ENCODE results near the gene EPN2. TPM values are rescaled to one million over a fixed set of nuclear protein-coding genes. Genes with fewer than 3 reads are reported as not detected.

The EPN2 gene
- total RNA-seq, 2 experiments from 2014 or later: 3.2 to 4.6 TPM

- H3K4me1 Mint-ChIP-seq (ENCODE audit: low read depth): peaks cover 4% of the 10 kb centered on the region
- H3K4me3 Mint-ChIP-seq: no peak overlapping the region
- intact Hi-C loops (cut with micrococcal nuclease): no loop called here
- no peak for TF ChIP-seq CTCF (IDR thresholded peaks at IDR 0.05)
- H3K27ac Mint-ChIP-seq: no peak overlapping the region
- peaks cover 5% of the 10 kb centered on the region for H3K27me3 Mint-ChIP-seq
- no peaks in the 10 kb centered on the region for H3K36me3 Mint-ChIP-seq (ENCODE audit: low read depth)
- ChIA-PET POLR2A (no interaction called here), CTCF (no interaction called here)
- ATAC-seq (no peak), DNase-seq (no peak)
- no peaks in the 10 kb centered on the region for H3K9me3 Mint-ChIP-seq
Measured at GRCh38 chr17:19239544-19239943, 2.4 kb downstream of the EPN2 start.

GRCh38 chr17:19242323-19242722, 5.2 kb downstream of the EPN2 start:
- Mint-ChIP-seq H3K4me3 (no peak overlapping the region), H3K27me3 (peaks cover 3% of the 10 kb centered on the region), H3K9me3 (no peaks in the 10 kb centered on the region), H3K27ac (no peak overlapping the region), H3K4me1 (ENCODE audit: low read depth) (peaks cover 4% of the 10 kb centered on the region), H3K36me3 (ENCODE audit: low read depth) (no peaks in the 10 kb centered on the region)
- DNase-seq: no peak
- ChIA-PET CTCF (no interaction called here), POLR2A (no interaction called here)
- intact Hi-C loops (cut with micrococcal nuclease): no loop called here
- TF ChIP-seq CTCF (IDR thresholded peaks at IDR 0.05): no peak
- no peak for ATAC-seq

GRCh38 chr17:19242926-19243325, 5.8 kb downstream of the EPN2 start:
- Mint-ChIP-seq H3K4me1 (ENCODE audit: low read depth) (peaks cover 4% of the 10 kb centered on the region), H3K36me3 (ENCODE audit: low read depth) (no peaks in the 10 kb centered on the region), H3K4me3 (no peak overlapping the region), H3K27me3 (peaks cover 3% of the 10 kb centered on the region), H3K9me3 (no peaks in the 10 kb centered on the region), H3K27ac (no peak overlapping the region)
- intact Hi-C loops (cut with micrococcal nuclease): no loop called here
- no peak for TF ChIP-seq CTCF (IDR thresholded peaks at IDR 0.05)
- CTCF ChIA-PET: no interaction called here
- DNase-seq (no peak), ATAC-seq (no peak)
- POLR2A ChIA-PET: no interaction called here

- H3K36me3 Mint-ChIP-seq (ENCODE audit: low read depth): no peaks in the 10 kb centered on the region
- no peak for TF ChIP-seq CTCF (IDR thresholded peaks at IDR 0.05)
- CTCF ChIA-PET: no interaction called here
- H3K4me3 Mint-ChIP-seq: no peak overlapping the region
- H3K9me3 Mint-ChIP-seq: no peaks in the 10 kb centered on the region
- peaks cover 3% of the 10 kb centered on the region for H3K27me3 Mint-ChIP-seq
- ATAC-seq: no peak
- no peaks in the 10 kb centered on the region for H3K4me1 Mint-ChIP-seq (ENCODE audit: low read depth)
- intact Hi-C loops (cut with micrococcal nuclease): no loop called here
- H3K27ac Mint-ChIP-seq: no peak overlapping the region
- POLR2A ChIA-PET: no interaction called here
- DNase-seq: no peak
Measured at GRCh38 chr17:19243838-19244237, 6.7 kb downstream of the EPN2 start.

GRCh38 chr17:19244357-19244756, 7.2 kb downstream of the EPN2 start:
- CTCF ChIA-PET: interaction anchor here (0.9 kb wide), 1 partner anchor 94 kb away, joined by 3 read pairs; no protein-coding TSS in a partner anchor
- Mint-ChIP-seq H3K36me3 (ENCODE audit: low read depth) (no peaks in the 10 kb centered on the region), H3K27ac (no peak overlapping the region), H3K9me3 (no peaks in the 10 kb centered on the region), H3K27me3 (peaks cover 3% of the 10 kb centered on the region), H3K4me1 (ENCODE audit: low read depth) (no peaks in the 10 kb centered on the region), H3K4me3 (no peak overlapping the region)
- no peak for ATAC-seq
- intact Hi-C loops (cut with micrococcal nuclease): no loop called here
- POLR2A ChIA-PET: no interaction called here
- no peak for DNase-seq
- no peak for TF ChIP-seq CTCF (IDR thresholded peaks at IDR 0.05)

Data from activated CD8-positive, alpha-beta T cell treated with anti-CD3 and anti-CD28 coated beads for 36 hours (primary cell).